Vagina (tissue), 2 donors: Measurements from ENCODE around the gene MAGEB16. TPM values are rescaled to one million over a fixed set of nuclear protein-coding genes. Genes with fewer than 3 reads are reported as not detected.

ENCODE experiments used
- DNase-seq, 2 donors: peaks; one replicate each; pipeline ENCODE4 v3.0.0-alpha.2; 2017; ENCODE audit errors: extremely low spot score in 2 of 2
- H3K27ac ChIP-seq: fragments of 200-600 bp; sonication (generic); one replicate; pipeline ENCODE4 v1.5.1; 2019
- H3K27me3 ChIP-seq: fragments of 200-600 bp; sonication (generic); one replicate; pipeline ENCODE4 v1.5.1; 2019
- H3K36me3 ChIP-seq, 2 donors: fragments of 200-600 bp; sonication (generic); one replicate each; pipeline ENCODE4 v1.5.1; 2017 to 2019
- H3K4me1 ChIP-seq: fragments of 200-600 bp; sonication (generic); one replicate; pipeline ENCODE4 v1.5.1; 2019
- H3K4me3 ChIP-seq, 2 donors: fragments of 200-600 bp; sonication (generic); 1 replicate in 1 of 2; 2 replicates in 1 of 2; pipeline ENCODE4 v1.5.1; 2016 to 2019
- H3K9me3 ChIP-seq: fragments of 200-600 bp; sonication (generic); one replicate; pipeline ENCODE4 v1.5.1; 2019
- POLR2A ChIP-seq, 2 donors: fragments of 450-650 bp; IDR thresholded peaks; one replicate each; pipeline ENCODE4 v1.6.1; 2017; ENCODE audit warnings: antibody characterized with exemption in 2 of 2, mild to moderate bottlenecking in 2 of 2, moderate library complexity in 2 of 2
- POLR2AphosphoS5 ChIP-seq, 2 donors: sonication (generic); formaldehyde crosslinking; IDR thresholded peaks; one replicate each; pipeline ENCODE4 v1.9.0; 2017; ENCODE audit warnings: antibody characterized with exemption in 2 of 2, mild to moderate bottlenecking in 2 of 2, low read depth in 1 of 2; ENCODE audit not compliant: insufficient read depth in 1 of 2
- intact Hi-C: fragments of 100-400 bp; cut with DNase I; formaldehyde crosslinking; loops from one replicate; pipeline ENCODE4 v1.15.1; 2023
- total RNA-seq: library from RNA; depleted of rRNA; stranded (reverse); fragments of >200 nt; gene quantifications from one replicate; pipeline ENCODE4 v1.2.3, GENCODE V29; 2016
- TF ChIP-seq, protein P1 (sequence below), 3 experiments: fragments of 450-650 bp in 2 of 3; fragments of 200-600 bp in 1 of 3; sonication (generic) in 1 of 3; IDR thresholded peaks; one replicate each; pipeline ENCODE4 v1.5.1; 2017 to 2019; ENCODE audit warnings: antibody characterized with exemption in 3 of 3, mild to moderate bottlenecking in 2 of 3, moderate library complexity in 2 of 3

Gene MAGEB16
- total RNA-seq, 1 donor from 2014 or later, result not detected

DNA sequence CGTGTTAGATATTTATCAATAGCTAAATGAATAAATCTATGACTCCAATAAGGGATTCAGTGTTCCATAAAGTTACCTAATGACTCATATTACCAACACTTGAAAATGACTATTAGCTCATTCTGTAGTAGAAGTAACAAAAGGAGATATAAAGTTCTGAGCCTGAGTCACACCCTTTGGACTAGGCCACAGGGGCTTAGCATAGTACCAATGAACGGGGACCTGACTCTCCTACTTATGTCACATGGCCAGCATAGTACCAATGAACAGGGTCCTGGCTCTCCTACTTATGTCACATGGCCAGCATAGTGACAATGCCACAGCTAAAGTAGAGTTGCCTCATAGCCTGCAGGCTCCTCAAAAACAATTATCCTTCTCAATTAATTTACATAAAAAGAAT lies 43.7 kb downstream of the MAGEB16 start:
- TF ChIP-seq POLR2AphosphoS5 (IDR thresholded peaks at IDR 0.05; ENCODE audit: insufficient read depth in 1 of 2, low read depth in 1 of 2), result no peak
- TF ChIP-seq POLR2A (IDR thresholded peaks at IDR 0.05), result no peak
- TF ChIP-seq, protein P1, sequence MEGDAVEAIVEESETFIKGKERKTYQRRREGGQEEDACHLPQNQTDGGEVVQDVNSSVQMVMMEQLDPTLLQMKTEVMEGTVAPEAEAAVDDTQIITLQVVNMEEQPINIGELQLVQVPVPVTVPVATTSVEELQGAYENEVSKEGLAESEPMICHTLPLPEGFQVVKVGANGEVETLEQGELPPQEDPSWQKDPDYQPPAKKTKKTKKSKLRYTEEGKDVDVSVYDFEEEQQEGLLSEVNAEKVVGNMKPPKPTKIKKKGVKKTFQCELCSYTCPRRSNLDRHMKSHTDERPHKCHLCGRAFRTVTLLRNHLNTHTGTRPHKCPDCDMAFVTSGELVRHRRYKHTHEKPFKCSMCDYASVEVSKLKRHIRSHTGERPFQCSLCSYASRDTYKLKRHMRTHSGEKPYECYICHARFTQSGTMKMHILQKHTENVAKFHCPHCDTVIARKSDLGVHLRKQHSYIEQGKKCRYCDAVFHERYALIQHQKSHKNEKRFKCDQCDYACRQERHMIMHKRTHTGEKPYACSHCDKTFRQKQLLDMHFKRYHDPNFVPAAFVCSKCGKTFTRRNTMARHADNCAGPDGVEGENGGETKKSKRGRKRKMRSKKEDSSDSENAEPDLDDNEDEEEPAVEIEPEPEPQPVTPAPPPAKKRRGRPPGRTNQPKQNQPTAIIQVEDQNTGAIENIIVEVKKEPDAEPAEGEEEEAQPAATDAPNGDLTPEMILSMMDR (IDR thresholded peaks at IDR 0.05), result no peak
- Histone ChIP-seq H3K4me3 (no peak overlapping the region), H3K27me3 (no peaks in the 10 kb centered on the region), H3K4me1 (no peaks in the 10 kb centered on the region), H3K27ac (no peak overlapping the region), H3K9me3 (no peaks in the 10 kb centered on the region), H3K36me3 (no peaks in the 10 kb centered on the region)
- DNase-seq, result no peak
- intact Hi-C loops, result no loop called here

DNA sequence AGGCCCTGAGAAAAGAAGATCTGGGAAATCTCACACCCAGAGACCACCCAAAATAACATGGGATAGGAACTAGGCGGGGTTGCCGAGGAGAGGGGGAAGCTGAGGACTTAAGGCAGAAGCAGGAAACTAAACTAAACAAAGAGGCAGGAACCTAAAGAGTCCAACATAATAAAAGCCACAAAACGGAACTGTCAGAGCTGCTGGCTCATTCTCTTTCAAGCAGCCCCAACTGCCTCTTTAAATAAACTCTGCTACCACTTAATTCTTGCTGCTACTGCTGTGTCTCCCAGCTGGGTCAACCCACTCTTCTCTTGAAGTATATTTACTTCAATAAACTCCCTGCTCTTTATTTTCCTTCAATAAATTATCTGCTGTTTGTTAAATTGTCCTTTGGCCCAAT lies 44.5 kb downstream of the MAGEB16 start:
- Histone ChIP-seq H3K9me3 (no peaks in the 10 kb centered on the region), H3K27me3 (no peaks in the 10 kb centered on the region), H3K27ac (no peak overlapping the region), H3K36me3 (no peaks in the 10 kb centered on the region), H3K4me3 (no peak overlapping the region), H3K4me1 (no peaks in the 10 kb centered on the region)
- TF ChIP-seq POLR2AphosphoS5 (IDR thresholded peaks at IDR 0.05; ENCODE audit: insufficient read depth in 1 of 2, low read depth in 1 of 2) (no peak), POLR2A (IDR thresholded peaks at IDR 0.05) (no peak)
- TF ChIP-seq, protein P1 (IDR thresholded peaks at IDR 0.05), result no peak
- intact Hi-C loops, result no loop called here
- DNase-seq, result no peak

DNA sequence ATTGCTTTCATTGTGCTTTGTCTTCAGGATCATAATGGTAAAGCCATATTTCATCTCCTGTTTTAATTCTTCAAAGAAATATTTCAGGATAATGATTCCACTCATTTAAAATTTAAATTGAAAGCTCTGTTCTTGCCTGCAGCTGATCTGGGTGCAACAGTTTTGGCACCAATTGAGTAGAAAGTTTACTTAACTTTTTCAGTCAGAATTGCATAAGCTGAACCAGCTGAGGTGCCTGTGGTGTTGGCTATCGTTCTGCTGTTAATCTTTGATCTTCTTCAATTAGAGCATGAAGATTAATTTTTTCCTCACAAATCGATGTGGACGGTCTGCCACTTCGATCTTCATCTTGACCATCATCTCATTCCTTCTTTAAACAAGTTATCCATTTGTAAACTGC lies 49.6 kb downstream of the MAGEB16 start:
- H3K4me3 ChIP-seq, result no peak overlapping the region
- H3K36me3 ChIP-seq, result no peaks in the 10 kb centered on the region
- no peak for TF ChIP-seq POLR2AphosphoS5 (IDR thresholded peaks at IDR 0.05; ENCODE audit: insufficient read depth in 1 of 2, low read depth in 1 of 2)
- TF ChIP-seq, protein P1 (IDR thresholded peaks at IDR 0.05), result no peak
- TF ChIP-seq POLR2A (IDR thresholded peaks at IDR 0.05), result no peak
- no peak overlapping the region for H3K27ac ChIP-seq
- DNase-seq, result no peak
- no peaks in the 10 kb centered on the region for H3K27me3 ChIP-seq
- H3K9me3 ChIP-seq, result no peaks in the 10 kb centered on the region
- intact Hi-C loops, result no loop called here
- no peaks in the 10 kb centered on the region for H3K4me1 ChIP-seq

Other genes starting within 250 kb of the MAGEB16 start
- not detected for gene CFAP47, start 121.4 kb downstream of the MAGEB16 start, total RNA-seq